H1 (cell line): ENCODE measurements around the gene IFT27.

ENCODE experiments used
- CTCF ChIP-seq, 3 experiments: IDR thresholded peaks; 1 replicate in 2 of 3; 2 replicates in 1 of 3; pipeline versions ENCODE4 v1.5.1 to v1.6.1; 2011; ENCODE audit warnings: low read length in 3 of 3, mild to moderate bottlenecking in 3 of 3, inconsistent platforms in 2 of 3, low read depth in 1 of 3, moderate library complexity in 1 of 3; ENCODE audit not compliant: insufficient read depth in 1 of 3; ENCODE audit errors: control extremely low read depth in 1 of 3
- GABPA ChIP-seq: IDR thresholded peaks from 2 replicates; pipeline ENCODE4 v1.6.1; 2011; ENCODE audit warnings: mild to moderate bottlenecking, low read length, moderate library complexity, borderline replicate concordance; ENCODE audit not compliant: insufficient read depth
- MAFK ChIP-seq: IDR thresholded peaks from 2 replicates; pipeline ENCODE4 v1.6.1; 2012; ENCODE audit warnings: low read depth, mild to moderate bottlenecking, improper control_type of control experiment, low read length
- NANOG ChIP-seq: IDR thresholded peaks from 2 replicates; pipeline ENCODE4 v1.6.1; 2011; ENCODE audit warnings: low read length, low read depth, mild to moderate bottlenecking, inconsistent platforms; ENCODE audit not compliant: insufficient read depth, poor library complexity, severe bottlenecking
- POLR2AphosphoS5 ChIP-seq: IDR thresholded peaks from 2 replicates; pipeline ENCODE4 v1.6.1; 2011; ENCODE audit warnings: low read depth, low read length
- RAD21 ChIP-seq, 2 experiments: IDR thresholded peaks in 1 of 2; conservative IDR thresholded peaks in 1 of 2; 2 replicates each; pipeline ENCODE4 v1.6.1; 2011; ENCODE audit warnings: low read depth in 2 of 2, low read length in 2 of 2, improper control_type of control experiment in 1 of 2, inconsistent platforms in 1 of 2, mild to moderate bottlenecking in 1 of 2, moderate library complexity in 1 of 2
- RNF2 ChIP-seq: fragments of 200-900, 300-1000 bp; sonication (generic); IDR thresholded peaks from 2 replicates; pipeline ENCODE4 v1.7.1; 2016; ENCODE audit warnings: borderline replicate concordance, low read depth, mild to moderate bottlenecking, antibody characterized with exemption, low read length; ENCODE audit not compliant: poor library complexity, severe bottlenecking; ENCODE audit errors: missing control alignments
- SRF ChIP-seq: IDR thresholded peaks from 2 replicates; pipeline ENCODE4 v1.6.1; 2011; ENCODE audit warnings: mild to moderate bottlenecking, low read depth, low read length, moderate library complexity

GRCh38 chr22:36796552-36797175 is 20.7 kb upstream of the IFT27 start:
- TF ChIP-seq RNF2 (no peak), POLR2AphosphoS5 (no peak), NANOG (no peak), MAFK (no peak), GABPA (no peak), RAD21 (IDR thresholded peaks at IDR 0.05 in 1 of 2, conservative IDR thresholded peaks at IDR 0.05 in 1 of 2; ENCODE audit: low read depth in 2 of 2, low read length in 2 of 2) (no peak), SRF (no peak), CTCF (IDR thresholded peaks at IDR 0.05; ENCODE audit: control extremely low read depth in 1 of 3, insufficient read depth in 1 of 3, low read depth in 1 of 3, low read length in 3 of 3) (no peak)
